ENCODE measurements around the gene KCNH8. TPM values are rescaled to one million over a fixed set of nuclear protein-coding genes. Genes with fewer than 3 reads are reported as not detected.

The KCNH8 gene
- total RNA-seq, 3 donors from 2014 or later = not detected

- H3K4me1 Mint-ChIP-seq (ENCODE audit: low read depth) = peaks cover 3% of the 10 kb centered on the region
Observed at GRCh38 chr3:19250959-19251610, 102.8 kb downstream of the KCNH8 start.

GRCh38 chr3:19254189-19254588, 105.9 kb downstream of the KCNH8 start:
- H3K36me3 Mint-ChIP-seq (ENCODE audit: insufficient read depth) = no peaks in the 10 kb centered on the region
- ATAC-seq = no peak
- no peaks in the 10 kb centered on the region for H3K27me3 Mint-ChIP-seq (ENCODE audit: low read depth)
- no peaks in the 10 kb centered on the region for H3K9me3 Mint-ChIP-seq
- no peak for DNase-seq
- H3K4me3 Mint-ChIP-seq = no peak overlapping the region
- H3K4me1 Mint-ChIP-seq (ENCODE audit: low read depth) = peaks cover 3% of the 10 kb centered on the region

More at GRCh38 chr3:19250959-19251610, 102.8 kb downstream of the KCNH8 start:
- no peaks in the 10 kb centered on the region for H3K27me3 Mint-ChIP-seq (ENCODE audit: low read depth)
- H3K9me3 Mint-ChIP-seq = no peaks in the 10 kb centered on the region
- no peak overlapping the region for H3K4me3 Mint-ChIP-seq
- DNase-seq (no peak), ATAC-seq (no peak)
- H3K36me3 Mint-ChIP-seq (ENCODE audit: insufficient read depth) = no peaks in the 10 kb centered on the region

- no peaks in the 10 kb centered on the region for H3K9me3 Mint-ChIP-seq
- H3K4me3 Mint-ChIP-seq = no peak overlapping the region
- peaks cover 3% of the 10 kb centered on the region for H3K4me1 Mint-ChIP-seq (ENCODE audit: low read depth)
- no peak for DNase-seq
- H3K36me3 Mint-ChIP-seq (ENCODE audit: insufficient read depth) = no peaks in the 10 kb centered on the region
- ATAC-seq = no peak
- no peaks in the 10 kb centered on the region for H3K27me3 Mint-ChIP-seq (ENCODE audit: low read depth)
Observed at GRCh38 chr3:19254784-19255338, 106.6 kb downstream of the KCNH8 start.

GRCh38 chr3:19256313-19256712, 108.0 kb downstream of the KCNH8 start:
- H3K4me1 Mint-ChIP-seq (ENCODE audit: low read depth) = peaks cover 3% of the 10 kb centered on the region
- no peak for DNase-seq
- ATAC-seq = no peak
- H3K36me3 Mint-ChIP-seq (ENCODE audit: insufficient read depth) = no peaks in the 10 kb centered on the region
- no peak overlapping the region for H3K4me3 Mint-ChIP-seq
- H3K9me3 Mint-ChIP-seq = no peaks in the 10 kb centered on the region
- no peaks in the 10 kb centered on the region for H3K27me3 Mint-ChIP-seq (ENCODE audit: low read depth)

- ATAC-seq = no peak
- Mint-ChIP-seq H3K27me3 (ENCODE audit: low read depth) (no peaks in the 10 kb centered on the region), H3K9me3 (no peaks in the 10 kb centered on the region)
Observed at GRCh38 chr3:19263606-19264005, 115.3 kb downstream of the KCNH8 start.

GRCh38 chr3:19264424-19264823, 116.1 kb downstream of the KCNH8 start:
- H3K36me3 Mint-ChIP-seq (ENCODE audit: insufficient read depth) = no peaks in the 10 kb centered on the region
- H3K4me3 Mint-ChIP-seq = no peak overlapping the region
- no peaks in the 10 kb centered on the region for H3K4me1 Mint-ChIP-seq (ENCODE audit: low read depth)
- no peaks in the 10 kb centered on the region for H3K9me3 Mint-ChIP-seq
- DNase-seq (no peak), ATAC-seq (no peak)
- no peaks in the 10 kb centered on the region for H3K27me3 Mint-ChIP-seq (ENCODE audit: low read depth)

More at GRCh38 chr3:19263606-19264005, 115.3 kb downstream of the KCNH8 start:
- no peaks in the 10 kb centered on the region for H3K36me3 Mint-ChIP-seq (ENCODE audit: insufficient read depth)
- no peak for DNase-seq
- H3K4me1 Mint-ChIP-seq (ENCODE audit: low read depth) = no peaks in the 10 kb centered on the region
- no peak overlapping the region for H3K4me3 Mint-ChIP-seq

GRCh38 chr3:19267040-19267439, 118.7 kb downstream of the KCNH8 start:
- Mint-ChIP-seq H3K36me3 (ENCODE audit: insufficient read depth) (no peaks in the 10 kb centered on the region), H3K27me3 (ENCODE audit: low read depth) (no peaks in the 10 kb centered on the region), H3K4me3 (no peak overlapping the region), H3K9me3 (no peaks in the 10 kb centered on the region), H3K4me1 (ENCODE audit: low read depth) (no peaks in the 10 kb centered on the region)
- DNase-seq = no peak
- ATAC-seq = no peak

- ATAC-seq (no peak), DNase-seq (no peak)
- H3K4me1 Mint-ChIP-seq (ENCODE audit: low read depth) = no peaks in the 10 kb centered on the region
- no peaks in the 10 kb centered on the region for H3K36me3 Mint-ChIP-seq (ENCODE audit: insufficient read depth)
- no peak overlapping the region for H3K4me3 Mint-ChIP-seq
- peaks cover 2% of the 10 kb centered on the region for H3K27me3 Mint-ChIP-seq (ENCODE audit: low read depth)
- no peaks in the 10 kb centered on the region for H3K9me3 Mint-ChIP-seq
Observed at GRCh38 chr3:19270481-19270880, 122.2 kb downstream of the KCNH8 start.

GRCh38 chr3:19272296-19272695, 124.0 kb downstream of the KCNH8 start:
- no peak for ATAC-seq
- peaks cover 2% of the 10 kb centered on the region for H3K27me3 Mint-ChIP-seq (ENCODE audit: low read depth)
- no peaks in the 10 kb centered on the region for H3K36me3 Mint-ChIP-seq (ENCODE audit: insufficient read depth)
- H3K9me3 Mint-ChIP-seq = no peaks in the 10 kb centered on the region
- H3K4me1 Mint-ChIP-seq (ENCODE audit: low read depth) = no peaks in the 10 kb centered on the region
- no peak overlapping the region for H3K4me3 Mint-ChIP-seq
- DNase-seq = no peak

GRCh38 chr3:19273091-19273490, 124.8 kb downstream of the KCNH8 start:
- no peak for DNase-seq
- no peak overlapping the region for H3K4me3 Mint-ChIP-seq
- no peaks in the 10 kb centered on the region for H3K9me3 Mint-ChIP-seq
- no peaks in the 10 kb centered on the region for H3K4me1 Mint-ChIP-seq (ENCODE audit: low read depth)
- H3K36me3 Mint-ChIP-seq (ENCODE audit: insufficient read depth) = no peaks in the 10 kb centered on the region
- no peak for ATAC-seq
- peaks cover 2% of the 10 kb centered on the region for H3K27me3 Mint-ChIP-seq (ENCODE audit: low read depth)

GRCh38 chr3:19274576-19274975, 126.3 kb downstream of the KCNH8 start:
- Mint-ChIP-seq H3K4me3 (no peak overlapping the region), H3K27me3 (ENCODE audit: low read depth) (peaks cover 2% of the 10 kb centered on the region), H3K36me3 (ENCODE audit: insufficient read depth) (no peaks in the 10 kb centered on the region), H3K4me1 (ENCODE audit: low read depth) (no peaks in the 10 kb centered on the region), H3K9me3 (no peaks in the 10 kb centered on the region)
- no peak for ATAC-seq
- DNase-seq = no peak

GRCh38 chr3:19284974-19285373, 136.7 kb downstream of the KCNH8 start:
- ATAC-seq = no peak
- no peaks in the 10 kb centered on the region for H3K27me3 Mint-ChIP-seq (ENCODE audit: low read depth)
- no peaks in the 10 kb centered on the region for H3K9me3 Mint-ChIP-seq
- H3K4me1 Mint-ChIP-seq (ENCODE audit: low read depth) = no peaks in the 10 kb centered on the region
- H3K36me3 Mint-ChIP-seq (ENCODE audit: insufficient read depth) = no peaks in the 10 kb centered on the region
- DNase-seq = no peak
- H3K4me3 Mint-ChIP-seq = no peak overlapping the region

GRCh38 chr3:19293295-19293694, 145.0 kb downstream of the KCNH8 start:
- DNase-seq (no peak), ATAC-seq (no peak)
- Mint-ChIP-seq H3K4me3 (no peak overlapping the region), H3K36me3 (ENCODE audit: insufficient read depth) (no peaks in the 10 kb centered on the region), H3K9me3 (no peaks in the 10 kb centered on the region), H3K4me1 (ENCODE audit: low read depth) (no peaks in the 10 kb centered on the region), H3K27me3 (ENCODE audit: low read depth) (no peaks in the 10 kb centered on the region)

- H3K4me3 Mint-ChIP-seq = no peak overlapping the region
- DNase-seq = no peak
- ATAC-seq = no peak
- H3K9me3 Mint-ChIP-seq = no peaks in the 10 kb centered on the region
- no peaks in the 10 kb centered on the region for H3K4me1 Mint-ChIP-seq (ENCODE audit: low read depth)
- no peaks in the 10 kb centered on the region for H3K27me3 Mint-ChIP-seq (ENCODE audit: low read depth)
- H3K36me3 Mint-ChIP-seq (ENCODE audit: insufficient read depth) = no peaks in the 10 kb centered on the region
Observed at GRCh38 chr3:19295208-19295607, 146.9 kb downstream of the KCNH8 start.

GRCh38 chr3:19331931-19332330, 183.6 kb downstream of the KCNH8 start:
- ATAC-seq (no peak), DNase-seq (no peak)
- Mint-ChIP-seq H3K27me3 (ENCODE audit: low read depth) (no peaks in the 10 kb centered on the region), H3K4me3 (no peak overlapping the region), H3K36me3 (ENCODE audit: insufficient read depth) (no peaks in the 10 kb centered on the region), H3K9me3 (no peaks in the 10 kb centered on the region), H3K4me1 (ENCODE audit: low read depth) (no peaks in the 10 kb centered on the region)
